ENCODE measurements around the gene RUNX1.
A peak's percentile ranks its signal among the peaks of the same experiment; 100 is the strongest.

The RUNX1 gene

GRCh38 chr21:34915364-34915841 is 133.7 kb downstream of the RUNX1 start:
- DNase-seq = no peak

DNA sequence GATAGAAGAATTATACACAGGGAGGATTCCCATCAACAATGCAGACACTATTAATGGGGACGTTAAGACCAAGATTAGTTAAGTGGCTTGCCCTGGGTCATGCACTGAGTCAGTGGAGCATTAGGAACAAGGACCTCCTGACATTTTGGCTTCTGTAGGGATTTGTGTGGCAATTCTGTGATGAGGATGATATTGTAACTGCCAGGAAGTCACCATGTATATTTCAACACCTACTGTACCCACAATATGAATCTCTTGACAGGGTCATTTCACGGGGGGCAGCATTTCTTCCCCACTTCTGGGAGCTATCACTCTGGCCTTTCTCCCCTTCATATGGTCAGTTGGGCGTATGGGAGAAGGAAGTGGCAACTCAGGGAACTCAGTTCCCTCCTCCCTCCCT is 134.9 kb downstream of the RUNX1 start:
- DNase-seq = no peak

DNA sequence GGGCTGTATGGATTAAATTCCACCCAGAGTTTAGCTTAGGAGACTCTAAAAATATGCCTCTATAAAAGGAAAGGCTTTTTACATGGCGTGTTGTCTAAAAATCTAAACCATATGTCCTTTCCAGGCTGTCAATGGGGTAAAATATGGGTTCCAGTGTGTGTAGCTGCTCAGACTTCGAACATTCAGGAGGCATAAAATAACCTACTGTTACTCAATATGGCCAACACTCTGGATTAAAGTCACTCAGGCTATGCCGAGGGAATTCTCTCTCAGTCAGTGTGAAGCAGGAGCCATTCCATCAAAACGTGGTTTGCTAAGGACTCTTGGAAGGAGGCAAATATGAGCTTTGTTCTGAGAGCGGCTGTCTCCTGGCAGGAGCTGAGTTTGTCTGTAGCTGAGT is 135.3 kb downstream of the RUNX1 start:
- no peak for DNase-seq

- no peak for DNase-seq
Measured at GRCh38 chr21:34912022-34912945, 136.8 kb downstream of the RUNX1 start.

DNA sequence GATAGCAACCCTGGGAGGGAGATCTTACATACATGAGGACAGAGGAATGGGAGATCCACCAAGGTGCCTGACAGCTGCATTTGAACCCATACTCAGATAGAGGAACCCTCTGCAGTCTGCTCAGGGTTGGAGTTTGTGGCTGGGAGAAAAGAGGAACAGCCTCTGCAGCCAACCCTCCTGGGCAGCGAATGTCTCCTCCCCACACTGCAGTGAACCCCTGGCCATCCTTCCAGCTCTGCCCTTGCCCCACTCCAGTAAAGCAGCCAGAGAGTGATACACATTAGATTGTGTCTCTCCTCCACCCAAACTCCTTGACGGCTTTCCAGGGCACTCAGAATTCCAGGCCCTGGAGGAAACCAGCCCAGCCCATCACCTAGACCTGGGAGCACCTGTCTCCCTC is 137.7 kb downstream of the RUNX1 start:
- no peak for DNase-seq

DNA sequence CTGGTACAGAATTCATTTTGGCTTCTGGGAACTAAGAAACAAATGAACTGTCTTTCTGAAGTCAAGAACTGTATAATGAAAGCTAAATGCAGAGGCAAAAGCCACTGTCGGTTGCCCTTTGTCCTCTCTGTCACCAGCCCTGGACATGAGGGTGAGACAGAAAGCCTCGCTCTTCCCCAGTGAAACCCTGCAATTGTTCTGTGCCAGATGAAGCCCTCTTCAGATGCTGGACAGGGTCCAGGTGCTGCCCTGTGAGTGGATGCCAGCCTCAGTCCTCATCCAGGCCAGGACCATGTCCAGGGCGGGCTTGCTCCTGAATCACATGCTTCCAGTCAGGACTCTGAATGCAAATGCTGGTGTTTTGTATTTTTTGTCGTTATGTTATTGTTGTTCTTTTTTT is 138.7 kb downstream of the RUNX1 start:
- DNase-seq = no peak

- DNase-seq = no peak
Measured at GRCh38 chr21:34909492-34910292, 139.4 kb downstream of the RUNX1 start.

DNA sequence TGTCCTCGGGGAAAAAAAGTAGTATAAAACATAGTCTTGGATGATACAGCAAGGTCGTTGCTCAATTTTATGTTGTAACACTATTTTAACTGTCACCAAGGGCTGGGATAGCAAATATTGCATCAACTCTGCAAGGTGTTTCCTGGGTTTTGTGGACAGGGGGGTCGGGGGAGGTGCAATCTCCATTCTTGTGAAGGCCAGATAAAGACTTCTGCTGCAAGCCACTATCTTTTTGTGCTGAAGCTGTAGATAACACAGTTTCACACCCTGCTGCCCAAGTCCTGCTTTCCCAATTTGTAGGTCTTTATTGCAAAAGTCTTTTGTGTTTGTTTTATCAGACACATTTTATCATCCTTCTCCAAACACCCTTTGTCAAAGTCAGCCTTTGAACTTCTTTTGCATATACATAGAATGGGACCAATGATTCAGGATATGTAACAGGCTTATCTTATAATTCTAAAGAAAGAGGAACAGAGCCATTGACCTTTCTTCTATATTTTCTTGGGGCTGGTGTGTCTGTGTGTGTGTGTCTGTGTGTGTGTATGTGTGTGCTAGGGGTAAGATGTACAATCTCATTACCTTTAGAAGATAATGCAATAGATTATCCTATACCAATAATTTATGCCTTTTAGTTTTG is 140.6 kb downstream of the RUNX1 start:
- no peak for DNase-seq

GRCh38 chr21:34907461-34908418 is 141.4 kb downstream of the RUNX1 start:
- no peak for DNase-seq

DNA sequence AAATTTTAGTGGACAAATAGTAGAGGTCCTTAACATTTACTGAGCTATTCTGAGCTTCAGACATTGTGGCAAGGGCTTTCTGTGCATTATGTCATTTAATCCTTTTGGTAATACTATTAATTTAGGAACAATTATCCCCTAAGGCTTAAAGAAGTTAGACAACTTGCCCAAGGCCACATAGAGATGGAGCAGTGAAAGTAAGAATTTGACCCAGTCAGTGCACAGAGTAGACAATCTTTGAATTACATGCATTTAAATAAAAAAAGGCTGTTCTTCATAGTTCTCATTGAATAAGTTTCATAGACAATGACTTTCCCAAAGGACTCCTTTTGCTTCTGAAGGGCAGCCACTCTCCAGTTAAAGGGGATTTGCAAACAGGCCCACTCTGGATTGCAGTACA is 142.7 kb downstream of the RUNX1 start:
- DNase-seq = no peak

GRCh38 chr21:34905218-34905537 is 143.9 kb downstream of the RUNX1 start:
- DNase-seq = no peak

DNA sequence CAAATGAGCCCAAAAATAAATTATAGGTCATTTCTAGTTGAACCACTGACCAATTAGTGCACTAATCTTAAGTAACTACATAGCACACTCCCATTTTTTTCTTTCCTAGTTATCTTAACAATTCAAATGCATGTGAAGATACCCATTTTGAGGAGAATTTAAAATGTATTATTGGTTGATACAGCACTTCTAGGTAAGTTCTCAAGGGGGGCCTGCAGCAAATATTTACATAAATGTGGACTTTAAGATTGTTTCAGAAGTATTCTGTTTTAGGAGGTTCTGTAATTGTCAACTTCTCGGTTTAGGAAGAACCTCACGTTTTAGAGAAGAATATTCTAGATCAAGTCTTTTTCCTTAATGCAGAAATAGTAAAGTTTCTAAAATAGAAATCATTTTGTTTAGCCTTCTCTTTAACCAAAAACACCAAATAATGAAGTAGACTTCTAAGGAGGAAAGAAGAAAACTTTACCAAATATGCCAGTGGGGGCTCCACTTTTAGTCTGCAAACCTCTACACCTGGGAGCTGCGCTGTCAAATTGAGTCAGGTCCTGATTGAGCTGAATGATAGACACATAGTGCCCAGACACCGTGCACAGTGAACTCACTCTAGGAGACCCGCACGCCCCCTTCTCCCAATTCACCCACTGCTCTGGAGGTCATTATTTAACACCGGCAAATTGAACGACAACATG is 144.4 kb downstream of the RUNX1 start:
- no peak for DNase-seq

DNA sequence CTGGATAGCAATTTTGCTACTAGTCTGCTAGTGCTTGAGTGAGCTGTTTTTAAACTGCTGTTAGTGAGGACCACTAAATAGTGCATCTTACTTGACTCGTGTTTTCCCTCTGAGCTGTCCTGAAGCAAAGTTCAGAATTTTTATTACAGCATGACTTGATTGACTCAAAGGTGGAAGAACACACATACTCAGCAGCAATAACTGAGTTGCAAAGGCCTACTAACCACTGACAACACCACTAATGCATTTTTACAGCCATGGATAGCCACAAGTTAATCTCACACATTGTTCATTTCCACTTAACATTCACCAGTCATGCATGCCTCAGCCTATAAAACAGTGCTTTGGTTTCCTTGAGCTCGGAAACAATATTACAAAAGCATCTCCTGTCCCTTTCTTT is 148.7 kb downstream of the RUNX1 start:
- no peak for DNase-seq

DNA sequence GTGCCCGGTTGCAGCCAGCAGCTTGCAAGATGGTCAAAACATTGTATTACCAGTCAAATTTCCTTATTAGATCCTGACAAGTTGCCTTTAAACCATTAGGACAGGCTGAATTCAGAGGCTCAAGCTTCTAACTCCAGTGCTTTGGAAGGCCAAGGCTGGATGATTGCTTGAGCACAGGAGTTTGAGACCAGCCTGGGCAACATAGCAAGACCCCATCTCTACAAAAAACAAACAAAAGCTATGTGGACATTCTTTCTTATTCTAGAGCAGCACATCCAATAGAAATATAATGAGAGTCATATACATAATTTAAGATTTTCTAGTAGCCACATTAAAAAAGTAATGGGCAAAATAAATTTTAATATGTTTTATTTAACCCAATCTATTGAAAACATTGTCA is 149.3 kb downstream of the RUNX1 start:
- DNase-seq = no peak

DNA sequence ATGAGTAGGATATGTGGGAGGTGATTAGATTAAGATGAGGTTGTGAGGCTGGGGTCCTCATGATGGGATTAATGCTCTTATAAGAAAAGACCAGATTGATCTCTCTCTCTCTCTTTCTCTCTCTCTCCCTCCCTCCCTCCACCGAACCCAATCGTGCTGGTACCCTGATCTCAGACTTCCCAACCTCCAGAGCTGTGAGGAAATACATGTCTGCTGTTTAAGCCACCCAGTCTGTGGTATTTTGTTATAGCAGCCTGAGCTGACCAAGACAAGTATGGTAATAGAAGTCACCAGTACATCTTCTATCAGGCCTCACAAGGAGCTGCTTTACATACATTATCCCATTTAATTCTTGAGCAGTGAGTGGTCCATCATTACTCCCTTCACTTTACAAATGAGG is 149.8 kb downstream of the RUNX1 start:
- DNase-seq = no peak

DNA sequence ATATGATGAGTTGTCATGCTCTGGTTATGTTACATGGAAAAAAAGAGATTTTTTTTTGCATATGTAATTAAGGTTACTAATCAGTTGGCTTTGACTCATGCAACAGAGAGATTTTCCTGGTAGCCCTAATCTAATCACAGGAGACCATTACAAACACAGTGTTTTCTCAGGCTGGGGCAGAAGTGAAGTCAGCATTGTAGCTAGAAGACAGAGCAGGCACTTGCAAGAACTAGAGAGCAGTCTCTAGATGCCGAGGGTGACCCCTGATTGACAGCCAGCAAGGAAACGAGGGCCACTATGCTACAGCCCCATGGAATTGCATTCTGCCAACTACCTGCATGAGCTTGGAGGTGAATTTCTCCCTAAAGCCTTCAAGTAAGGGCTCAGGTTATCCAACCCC is 151.3 kb downstream of the RUNX1 start:
- no peak for DNase-seq

- no peak for DNase-seq
Measured at GRCh38 chr21:34894401-34894800, 154.7 kb downstream of the RUNX1 start.

DNA sequence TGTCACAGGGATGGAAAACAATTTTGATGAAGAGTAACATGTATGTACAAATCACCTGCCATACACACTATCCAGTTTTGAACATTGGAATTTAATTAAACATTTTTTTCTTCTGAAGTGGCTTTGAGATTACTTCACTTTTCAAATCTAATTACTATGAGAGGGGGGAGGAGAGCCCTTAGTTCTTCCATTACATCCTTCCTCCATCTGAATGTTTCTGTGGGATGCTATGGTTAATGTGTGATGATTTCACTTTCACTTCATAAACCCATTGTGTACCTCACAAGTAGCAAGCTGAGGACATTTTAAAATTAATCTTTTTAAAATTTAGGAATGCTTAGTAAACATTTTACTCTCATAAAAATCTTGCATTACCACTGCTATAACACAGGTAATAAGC is 156.9 kb downstream of the RUNX1 start:
- DNase-seq = no peak

DNA sequence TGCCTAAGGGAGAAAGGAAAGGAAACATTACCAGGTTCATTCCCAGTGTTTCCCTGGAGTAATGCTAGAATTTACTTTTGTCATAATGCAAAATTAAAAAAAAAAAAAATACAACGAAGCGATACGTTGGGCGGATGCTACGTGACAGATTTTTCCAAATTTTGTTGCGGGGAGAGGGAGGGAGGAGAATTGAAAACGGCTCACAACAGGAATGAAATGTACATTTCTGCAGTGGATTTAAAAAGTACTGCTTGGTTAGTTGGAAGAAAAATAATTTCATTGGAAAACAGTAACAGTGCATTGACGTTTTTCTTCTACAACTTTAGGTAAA is 157.5 kb downstream of the RUNX1 start:
- DNase-seq = no peak

DNA sequence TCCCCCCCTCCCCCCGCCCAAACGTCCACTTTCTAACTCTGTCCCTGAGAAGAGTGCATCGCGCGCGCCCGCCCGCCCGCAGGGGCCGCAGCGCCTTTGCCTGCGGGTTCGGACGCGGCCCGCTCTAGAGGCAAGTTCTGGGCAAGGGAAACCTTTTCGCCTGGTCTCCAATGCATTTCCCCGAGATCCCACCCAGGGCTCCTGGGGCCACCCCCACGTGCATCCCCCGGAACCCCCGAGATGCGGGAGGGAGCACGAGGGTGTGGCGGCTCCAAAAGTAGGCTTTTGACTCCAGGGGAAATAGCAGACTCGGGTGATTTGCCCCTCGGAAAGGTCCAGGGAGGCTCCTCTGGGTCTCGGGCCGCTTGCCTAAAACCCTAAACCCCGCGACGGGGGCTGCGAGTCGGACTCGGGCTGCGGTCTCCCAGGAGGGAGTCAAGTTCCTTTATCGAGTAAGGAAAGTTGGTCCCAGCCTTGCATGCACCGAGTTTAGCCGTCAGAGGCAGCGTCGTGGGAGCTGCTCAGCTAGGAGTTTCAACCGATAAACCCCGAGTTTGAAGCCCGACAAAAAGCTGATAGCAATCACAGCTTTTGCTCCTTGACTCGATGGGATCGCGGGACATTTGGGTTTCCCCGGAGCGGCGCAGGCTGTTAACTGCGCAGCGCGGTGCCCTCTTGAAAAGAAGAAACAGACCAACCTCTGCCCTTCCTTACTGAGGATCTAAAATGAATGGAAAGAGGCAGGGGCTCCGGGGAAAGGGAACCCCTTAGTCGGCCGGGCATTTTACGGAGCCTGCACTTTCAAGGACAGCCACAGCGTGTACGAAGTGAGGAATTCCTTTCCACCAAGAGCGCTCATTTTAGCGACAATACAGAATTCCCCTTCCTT is 158.1 kb downstream of the RUNX1 start:
- DNase-seq = peak; percentile 42

GRCh38 chr21:34890470-34890723 is 158.7 kb downstream of the RUNX1 start:
- DNase-seq = no peak

Data from activated CD4-positive, CD25-positive, alpha-beta regulatory T cell treated with anti-CD3 and anti-CD28 coated beads, Interleukin-2, amount 50 U/mL, for 72 hours (primary cell).